NCI-H2107 treated with DMSO at 0.1 percent for 48 hours (cell line): ENCODE results near the gene CPN2.
A peak's percentile ranks its signal among the peaks of the same experiment; 100 is the strongest.

Experiments
- DNase-seq: peaks from one replicate; lab custom pipeline; 2025; ENCODE audit not compliant: unreplicated experiment; lab: John Stamatoyannopoulos, UW

CPN2 gene

GRCh38 chr3:194381460-194381875 lies 30.3 kb upstream of the CPN2 start:
- no peak for DNase-seq

GRCh38 chr3:194380326-194380725 lies 29.2 kb upstream of the CPN2 start:
- DNase-seq: no peak

DNA sequence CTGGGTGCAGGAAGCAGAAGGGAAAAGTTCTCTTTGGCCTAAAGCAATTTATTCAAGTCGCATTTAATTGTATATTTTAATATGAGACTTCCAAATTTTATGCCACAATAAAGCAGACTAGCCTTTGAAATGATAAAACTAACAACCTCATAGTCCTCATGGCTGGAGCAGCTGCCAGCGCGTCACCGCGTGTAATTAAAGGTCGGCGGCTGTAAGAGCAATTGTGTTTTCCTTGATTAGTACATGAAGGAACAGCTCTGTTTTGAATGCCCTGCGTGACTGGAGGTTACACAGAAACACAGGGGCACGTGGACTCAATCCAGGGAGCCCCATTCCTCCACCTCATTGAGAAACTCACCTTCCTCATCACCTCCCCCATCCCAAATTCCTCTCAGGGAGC lies 28.5 kb upstream of the CPN2 start:
- DNase-seq: peak; percentile 61

GRCh38 chr3:194379231-194379630 lies 28.1 kb upstream of the CPN2 start:
- peak; percentile 61 for DNase-seq

GRCh38 chr3:194377708-194378107 lies 26.6 kb upstream of the CPN2 start:
- no peak for DNase-seq

DNA sequence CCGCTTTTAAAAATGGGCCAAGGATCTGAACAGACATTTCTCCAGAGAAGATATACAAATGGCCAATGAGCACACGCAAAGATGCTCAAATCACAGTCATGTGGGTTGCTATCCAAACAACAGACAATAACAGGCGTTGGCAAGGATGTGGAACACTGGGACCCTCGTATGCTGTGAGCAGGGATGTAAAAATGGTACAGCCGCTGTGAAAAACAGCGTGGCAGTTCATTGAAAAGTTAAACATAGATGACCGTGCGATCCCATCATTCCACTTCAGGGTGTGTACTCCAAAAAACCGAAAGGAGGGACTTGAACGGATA lies 25.1 kb upstream of the CPN2 start:
- no peak for DNase-seq

DNA sequence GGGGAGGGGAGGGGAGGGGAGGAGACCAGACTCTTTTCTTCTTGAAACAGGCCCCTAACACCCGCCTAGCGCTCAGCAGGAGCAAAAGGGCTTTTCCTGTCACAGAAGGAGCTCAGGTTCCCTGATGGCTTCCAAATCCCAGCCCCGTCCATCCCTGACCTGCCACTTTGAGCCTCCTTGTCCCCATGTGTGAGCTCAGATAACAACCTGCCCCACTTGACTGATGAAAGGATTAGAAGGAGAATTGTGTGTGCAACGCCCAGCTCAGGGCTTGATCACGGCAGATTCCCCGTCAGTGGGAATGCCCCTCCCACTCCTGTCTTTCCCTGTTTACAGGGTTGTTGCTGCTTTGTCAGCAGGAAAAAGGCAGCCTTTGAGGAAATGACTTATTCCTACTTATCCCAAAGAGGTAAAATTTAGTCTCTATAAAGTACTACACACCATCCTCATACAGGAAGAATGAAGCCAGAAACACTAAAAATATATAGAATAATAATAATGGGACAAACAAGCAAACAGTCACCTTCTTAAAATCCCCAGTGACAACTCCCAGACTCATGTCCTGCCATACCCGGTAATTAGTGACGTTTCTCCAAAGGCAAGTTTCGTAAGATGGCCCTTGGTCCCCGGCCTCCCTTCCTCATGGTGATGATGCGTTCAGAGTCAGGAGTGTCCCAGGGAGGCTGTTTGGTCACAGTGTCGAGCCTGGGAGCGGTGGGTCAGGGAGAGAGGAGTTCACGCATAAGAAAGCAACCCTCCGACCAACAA lies 24.5 kb upstream of the CPN2 start:
- peak; percentile 89 for DNase-seq

DNA sequence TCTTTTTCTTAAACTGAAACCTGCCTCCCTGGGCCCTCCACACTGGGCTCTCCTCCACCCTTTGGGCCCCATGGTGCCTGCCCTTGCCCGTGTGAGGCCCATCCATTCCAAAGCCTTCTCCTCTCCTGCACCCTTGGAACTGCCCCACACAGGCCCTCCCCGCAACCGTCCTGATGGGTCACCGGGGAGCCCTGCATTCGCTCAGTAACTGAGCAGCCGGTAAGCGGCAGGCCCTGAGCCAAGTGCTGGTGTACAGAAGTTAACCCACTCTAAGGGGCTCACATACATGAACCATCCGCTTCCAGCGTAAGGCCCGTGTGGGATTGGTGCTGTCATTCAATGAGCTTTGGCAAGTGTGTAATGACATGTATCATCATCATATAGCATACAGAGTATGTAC lies 23.8 kb upstream of the CPN2 start:
- DNase-seq: no peak

DNA sequence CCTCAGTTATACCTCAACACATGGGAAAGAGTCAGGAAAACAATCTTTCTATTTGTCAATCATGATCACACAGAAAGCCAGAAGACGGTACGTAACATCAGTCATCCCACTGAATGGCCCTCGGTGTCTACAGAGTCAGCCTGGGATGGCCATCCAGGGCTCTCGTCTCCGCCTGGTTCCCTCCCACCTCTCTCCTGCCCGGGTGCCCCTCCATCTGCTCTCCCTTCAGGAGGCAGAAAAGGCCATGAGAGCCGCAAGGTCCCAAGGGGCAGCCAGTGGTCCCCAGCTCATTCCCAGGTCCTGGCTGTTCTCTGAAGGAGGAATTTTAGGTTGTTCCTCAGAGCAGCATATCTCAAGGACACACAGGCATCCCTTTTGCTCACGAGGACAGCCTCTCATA lies 22.8 kb upstream of the CPN2 start:
- DNase-seq: no peak

DNA sequence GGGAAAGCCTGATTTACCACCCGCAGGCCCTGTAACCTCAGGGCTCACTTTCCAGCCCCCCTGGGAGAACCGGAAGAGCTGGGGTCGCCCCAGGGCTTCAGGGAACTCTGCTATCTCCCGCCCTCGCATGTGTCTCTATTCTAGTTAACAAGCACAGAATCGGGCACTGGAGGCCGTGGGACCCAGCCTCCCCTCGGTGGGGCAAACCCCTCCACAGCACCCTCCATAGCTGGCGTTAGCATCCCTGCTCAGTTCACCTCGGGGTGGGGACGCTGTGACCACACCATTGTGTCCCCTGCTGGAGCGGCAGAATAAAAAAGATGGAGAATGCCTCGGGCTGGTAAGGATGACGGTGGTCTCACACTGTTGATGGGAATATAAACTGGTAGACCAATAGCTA lies 21.9 kb upstream of the CPN2 start:
- DNase-seq: no peak

DNA sequence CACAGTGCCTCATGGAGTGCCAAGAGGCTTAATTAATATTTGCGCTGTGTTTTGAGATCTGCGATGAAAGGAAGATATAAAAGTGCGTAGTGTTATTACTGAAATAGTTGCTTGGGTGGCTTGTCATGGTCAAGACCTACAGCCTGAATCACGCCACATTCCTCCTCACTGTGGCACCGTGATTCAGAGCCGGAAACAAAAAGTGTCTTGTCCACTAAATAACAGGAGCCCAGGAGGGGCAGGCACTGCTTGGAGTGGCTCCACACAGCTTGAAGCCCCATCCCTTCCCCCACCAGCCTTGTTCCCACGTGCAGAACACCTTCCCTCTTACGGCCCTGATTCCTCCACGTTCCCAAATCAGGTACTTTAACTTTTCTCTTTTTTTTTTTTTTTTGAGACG lies 19.6 kb upstream of the CPN2 start:
- no peak for DNase-seq

DNA sequence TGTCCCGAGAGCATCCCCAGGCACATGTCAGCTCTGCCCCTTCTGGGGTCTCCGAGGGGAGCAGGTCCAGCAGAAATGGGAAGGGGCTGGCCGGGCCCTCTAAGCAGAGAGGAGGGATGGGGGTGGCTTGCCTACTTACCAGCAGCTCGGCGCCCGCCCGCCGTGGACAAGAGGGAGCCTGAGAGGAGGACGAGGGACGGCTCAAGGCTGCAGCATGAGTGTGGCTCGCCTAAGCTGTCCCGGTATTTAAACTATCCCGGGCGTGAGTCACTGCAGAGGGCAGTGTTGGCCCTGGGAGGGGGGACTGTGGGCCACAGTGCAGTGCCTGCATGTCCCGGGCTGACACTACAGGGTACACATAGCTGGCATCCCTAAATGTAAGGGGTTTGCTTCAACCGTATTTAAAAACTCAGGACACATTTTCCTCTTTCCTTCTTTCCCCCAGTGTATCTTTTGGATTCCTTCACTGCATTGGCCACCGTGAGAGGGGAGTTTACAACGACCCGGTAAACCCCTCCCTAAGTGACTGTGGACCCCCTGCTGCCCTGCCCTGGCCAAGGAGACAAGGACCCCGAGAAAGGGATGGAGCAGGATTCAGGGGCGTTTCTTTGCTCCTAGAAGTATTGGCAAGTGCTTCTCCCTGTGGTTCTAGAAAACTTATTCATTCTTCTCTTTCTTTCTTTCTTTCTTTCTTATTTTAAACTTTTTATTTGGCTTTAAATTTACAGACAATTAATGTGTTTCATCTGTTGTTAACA lies 18.6 kb upstream of the CPN2 start, which contains the start of gene LRRC15:
TSS of gene LRRC15 (minus strand) at position 222 of the 758 bp plus-strand sequence. CDS start 8,700 bp downstream, outside the sequence.
- DNase-seq: no peak

- no peak for DNase-seq
These were observed 17.8 kb upstream of the CPN2 start for GRCh38 chr3:194368918-194369317.

GRCh38 chr3:194367992-194368841 lies 17.1 kb upstream of the CPN2 start:
- no peak for DNase-seq

DNA sequence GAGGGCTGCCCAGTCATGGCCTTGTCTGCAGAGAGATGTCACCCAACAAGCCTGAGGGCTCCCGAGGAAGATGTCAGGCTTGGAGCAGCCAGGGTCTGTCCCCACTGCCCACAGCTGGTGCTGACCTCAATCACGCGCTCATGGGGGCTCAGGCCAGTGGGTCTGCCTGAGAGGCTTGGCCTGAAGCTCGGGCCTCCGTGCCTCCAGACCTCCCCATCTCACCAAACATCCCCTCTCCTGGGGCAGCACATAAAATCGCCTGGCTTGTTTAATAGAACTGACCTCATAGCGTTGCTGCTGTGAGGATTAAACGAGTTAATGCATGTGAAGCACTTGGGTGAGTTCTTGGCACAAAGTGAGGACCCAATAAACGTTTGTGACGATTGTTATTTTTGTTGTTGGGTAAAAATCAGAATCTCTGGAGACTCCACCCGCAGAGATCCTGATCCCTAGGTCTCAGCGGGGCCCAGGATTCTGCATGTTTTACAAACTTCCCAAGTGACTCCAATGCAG lies 14.9 kb upstream of the CPN2 start:
- DNase-seq: no peak

DNA sequence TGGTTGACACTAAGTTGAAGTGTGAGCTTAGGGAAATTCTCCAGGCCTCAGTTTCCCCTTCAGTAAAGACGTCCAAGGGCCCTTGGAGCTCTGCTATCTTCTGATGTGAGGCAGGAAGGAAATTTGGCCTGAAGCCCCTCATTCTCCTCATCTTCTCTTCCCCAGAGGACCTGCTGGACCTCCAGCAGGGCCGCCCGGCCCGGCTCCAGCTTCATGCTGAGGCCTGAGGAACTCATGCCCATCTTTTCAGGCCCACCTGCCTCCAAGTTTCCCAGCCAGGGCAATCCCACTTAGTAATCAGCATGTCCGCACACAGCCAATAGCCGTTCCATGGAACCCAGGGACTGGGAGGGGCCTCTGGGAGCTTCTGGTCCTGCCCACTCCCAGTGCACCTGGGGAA lies 14.4 kb upstream of the CPN2 start:
- no peak for DNase-seq

DNA sequence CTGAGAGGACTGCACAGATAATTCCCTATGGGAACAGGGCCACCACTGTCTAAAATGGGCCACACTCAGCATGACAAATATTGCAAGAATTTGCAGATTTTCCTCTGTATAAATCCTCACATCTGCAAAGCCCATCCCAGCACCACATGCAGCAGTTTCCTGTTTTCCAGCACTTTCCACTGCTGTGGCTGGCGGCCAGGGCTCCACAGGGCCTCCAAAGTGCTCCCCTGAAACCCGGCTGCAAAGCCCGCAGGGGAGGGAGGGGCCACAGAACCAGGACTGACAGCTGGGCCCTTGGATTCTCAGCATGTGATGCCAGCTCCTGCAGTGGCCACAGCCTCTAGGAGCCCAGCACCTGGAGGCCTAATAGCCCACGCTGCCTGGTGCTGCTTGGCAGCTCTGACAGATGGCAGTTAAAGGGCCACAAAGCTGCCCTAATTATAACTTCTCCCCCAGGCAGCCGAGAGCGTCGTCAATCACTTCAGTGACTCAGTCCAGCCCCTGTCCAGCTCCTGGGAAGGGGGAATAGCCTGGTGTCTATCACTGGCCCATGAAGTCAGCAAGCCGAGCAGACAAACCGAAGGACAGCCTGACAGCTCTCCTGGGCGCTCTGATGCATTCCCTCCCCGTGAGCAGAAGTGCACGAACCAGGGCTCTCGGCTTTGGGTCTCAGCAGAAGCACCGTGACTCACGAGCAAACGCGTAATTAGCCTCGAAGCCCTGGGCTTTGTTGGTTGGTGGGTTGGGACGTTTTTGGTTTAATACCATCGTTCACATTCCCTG lies 13.7 kb upstream of the CPN2 start:
- peak; percentile 81 for DNase-seq

DNA sequence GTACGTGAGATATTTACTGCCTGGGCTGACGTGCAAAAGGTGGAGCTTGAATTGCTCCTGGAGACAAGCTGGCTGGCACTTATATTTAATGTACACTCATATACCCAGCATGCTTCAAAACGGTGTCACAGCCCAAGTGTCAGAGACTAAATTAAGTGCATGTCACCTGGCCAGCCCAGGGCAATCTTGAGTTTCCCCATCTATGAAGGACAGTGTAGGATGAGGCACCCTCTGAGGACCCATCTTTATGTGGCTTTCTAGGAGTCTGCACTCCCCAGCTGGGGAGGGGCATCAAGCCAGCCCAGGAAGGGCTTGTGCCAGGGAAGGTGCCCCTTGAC lies 13.2 kb upstream of the CPN2 start:
- no peak for DNase-seq

GRCh38 chr3:194360568-194360967 lies 9.4 kb upstream of the CPN2 start:
- no peak for DNase-seq

GRCh38 chr3:194357681-194358080 lies 6.6 kb upstream of the CPN2 start:
- no peak for DNase-seq

GRCh38 chr3:194355379-194355778 lies 4.3 kb upstream of the CPN2 start:
- DNase-seq: no peak
